ENCODE data around the gene GOLGA8J. TPM values are rescaled to one million over a fixed set of nuclear protein-coding genes. Genes with fewer than 3 reads are reported as not detected.

GOLGA8J gene
- total RNA-seq, 4 donors from 2014 or later, result 0.40 TPM; not detected in 3

- WGBS, 2 donors (ENCODE audit: low coverage in 1 of 2), result 55% methylated on average over 2 of the region's 2 CpGs; no CpG with 5 or more reads in 1 of the 2 donors
- Histone ChIP-seq H3K27me3 (peaks cover 9% of the 10 kb centered on the region), H3K27ac (no peak overlapping the region), H3K4me3 (no peak overlapping the region), H3K36me3 (no peaks in the 10 kb centered on the region), H3K4me1 (peaks cover 0 to 9% (median 2%) of the 10 kb centered on the region in 3 donors), H3K9me3 (no peaks in the 10 kb centered on the region)
- no peak for ATAC-seq
- no peak for TF ChIP-seq POLR2AphosphoS5 (IDR thresholded peaks at IDR 0.05)
- no peak for TF ChIP-seq CTCF (IDR thresholded peaks at IDR 0.05)
- no peak for TF ChIP-seq EP300 (IDR thresholded peaks at IDR 0.05)
- no peak for TF ChIP-seq POLR2A (IDR thresholded peaks at IDR 0.05)
These were observed 36.3 kb upstream of the GOLGA8J start for GRCh38 chr15:30046430-30046829.

DNA sequence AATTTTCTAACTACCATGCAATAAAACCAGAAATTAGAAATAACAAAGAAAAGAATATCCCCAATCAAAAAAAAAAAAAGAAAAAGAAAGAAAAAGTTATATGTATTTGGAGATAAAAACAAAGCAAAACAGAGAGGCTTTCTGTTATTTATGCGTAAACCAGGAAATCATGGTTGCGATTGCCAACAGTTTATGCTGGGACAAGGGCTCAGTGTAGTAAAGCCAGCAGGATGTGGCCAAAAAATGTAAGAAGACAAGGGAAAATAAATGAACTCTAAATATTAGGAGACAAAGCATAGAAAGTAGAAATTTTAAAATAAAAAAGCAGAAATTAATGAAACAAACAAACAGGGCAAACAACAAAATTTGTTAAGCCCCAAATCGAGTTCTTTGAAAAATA, 27.2 kb upstream of the GOLGA8J start:
- no peak for ATAC-seq
- WGBS, 2 donors (ENCODE audit: low coverage in 1 of 2), result 64 to 79% methylated on average over 3 of the region's 3 CpGs
- no peaks in the 10 kb centered on the region for H3K36me3 ChIP-seq
- no peak overlapping the region for H3K4me3 ChIP-seq
- no peaks in the 10 kb centered on the region for H3K4me1 ChIP-seq
- no peak overlapping the region for H3K27ac ChIP-seq
- no peak for TF ChIP-seq POLR2A (IDR thresholded peaks at IDR 0.05)
- TF ChIP-seq CTCF (IDR thresholded peaks at IDR 0.05), result no peak
- TF ChIP-seq EP300 (IDR thresholded peaks at IDR 0.05), result no peak
- TF ChIP-seq POLR2AphosphoS5 (IDR thresholded peaks at IDR 0.05), result no peak
- H3K27me3 ChIP-seq, result peaks cover 5% of the 10 kb centered on the region
- no peaks in the 10 kb centered on the region for H3K9me3 ChIP-seq

GRCh38 chr15:30056166-30056565, 26.6 kb upstream of the GOLGA8J start:
- TF ChIP-seq POLR2A (IDR thresholded peaks at IDR 0.05), result no peak
- TF ChIP-seq EP300 (IDR thresholded peaks at IDR 0.05), result no peak
- TF ChIP-seq POLR2AphosphoS5 (IDR thresholded peaks at IDR 0.05), result no peak
- no peak for TF ChIP-seq CTCF (IDR thresholded peaks at IDR 0.05)
- H3K4me1 ChIP-seq, result no peaks in the 10 kb centered on the region
- no peak overlapping the region for H3K4me3 ChIP-seq
- no peaks in the 10 kb centered on the region for H3K36me3 ChIP-seq
- ATAC-seq, result no peak
- 70 to 82% methylated on average over 4 of the region's 4 CpGs for WGBS, 2 donors (ENCODE audit: low coverage in 1 of 2)
- no peaks in the 10 kb centered on the region for H3K9me3 ChIP-seq
- H3K27me3 ChIP-seq, result peaks cover 5% of the 10 kb centered on the region
- H3K27ac ChIP-seq, result no peak overlapping the region

- no peaks in the 10 kb centered on the region for H3K27me3 ChIP-seq
- H3K27ac ChIP-seq, result no peak overlapping the region
- no peak overlapping the region for H3K4me3 ChIP-seq
- H3K4me1 ChIP-seq, result no peaks in the 10 kb centered on the region
- H3K9me3 ChIP-seq, result no peaks in the 10 kb centered on the region
- 72 to 82% methylated on average over 2 to 8 of the region's 11 CpGs for WGBS, 2 donors (ENCODE audit: low coverage in 1 of 2)
- ATAC-seq, result no peak
- TF ChIP-seq EP300 (IDR thresholded peaks at IDR 0.05) (no peak), POLR2AphosphoS5 (IDR thresholded peaks at IDR 0.05) (no peak), CTCF (IDR thresholded peaks at IDR 0.05) (no peak), POLR2A (IDR thresholded peaks at IDR 0.05) (no peak)
- no peaks in the 10 kb centered on the region for H3K36me3 ChIP-seq
These were observed 23.0 kb upstream of the GOLGA8J start for GRCh38 chr15:30059771-30060170.

DNA sequence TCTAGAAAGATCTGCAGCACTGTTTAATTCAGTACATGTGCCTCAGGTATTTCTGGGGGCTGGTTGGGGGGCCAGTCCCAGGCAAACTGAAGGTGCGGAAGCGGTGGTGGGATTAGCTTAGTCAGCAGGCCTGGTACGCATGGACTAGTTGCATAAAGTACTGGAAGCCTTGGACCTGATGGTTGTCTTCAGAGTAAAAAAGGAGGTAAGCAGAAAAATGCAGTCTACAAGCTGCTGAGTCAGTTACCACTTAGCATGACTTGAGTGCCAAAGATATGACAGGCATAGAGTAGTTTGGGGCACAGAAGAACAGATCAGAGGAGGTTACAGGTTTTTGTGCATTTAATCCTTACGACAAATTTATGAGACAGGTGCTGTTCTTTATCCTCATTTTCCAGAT, 19.9 kb upstream of the GOLGA8J start:
- Histone ChIP-seq H3K4me3 (no peak overlapping the region), H3K9me3 (no peaks in the 10 kb centered on the region), H3K27me3 (no peaks in the 10 kb centered on the region), H3K36me3 (no peaks in the 10 kb centered on the region), H3K27ac (no peak overlapping the region), H3K4me1 (no peaks in the 10 kb centered on the region)
- 81 to 98% methylated on average over 3 to 4 of the region's 4 CpGs for WGBS, 2 donors (ENCODE audit: low coverage in 1 of 2)
- TF ChIP-seq EP300 (IDR thresholded peaks at IDR 0.05), result no peak
- no peak for TF ChIP-seq CTCF (IDR thresholded peaks at IDR 0.05)
- no peak for TF ChIP-seq POLR2AphosphoS5 (IDR thresholded peaks at IDR 0.05)
- TF ChIP-seq POLR2A (IDR thresholded peaks at IDR 0.05), result no peak
- no peak for ATAC-seq

Data from gastroesophageal sphincter (tissue), 4 donors.